GM19099 (cell line): Measurements from ENCODE around the gene CYP19A1.

Experiments
- POLR2A ChIP-seq: IDR thresholded peaks from 3 replicates; pipeline ENCODE4 v1.6.1; 2011; ENCODE audit warnings: low read depth; ENCODE audit not compliant: insufficient read length; ENCODE audit errors: extremely low read depth

The CYP19A1 gene

DNA sequence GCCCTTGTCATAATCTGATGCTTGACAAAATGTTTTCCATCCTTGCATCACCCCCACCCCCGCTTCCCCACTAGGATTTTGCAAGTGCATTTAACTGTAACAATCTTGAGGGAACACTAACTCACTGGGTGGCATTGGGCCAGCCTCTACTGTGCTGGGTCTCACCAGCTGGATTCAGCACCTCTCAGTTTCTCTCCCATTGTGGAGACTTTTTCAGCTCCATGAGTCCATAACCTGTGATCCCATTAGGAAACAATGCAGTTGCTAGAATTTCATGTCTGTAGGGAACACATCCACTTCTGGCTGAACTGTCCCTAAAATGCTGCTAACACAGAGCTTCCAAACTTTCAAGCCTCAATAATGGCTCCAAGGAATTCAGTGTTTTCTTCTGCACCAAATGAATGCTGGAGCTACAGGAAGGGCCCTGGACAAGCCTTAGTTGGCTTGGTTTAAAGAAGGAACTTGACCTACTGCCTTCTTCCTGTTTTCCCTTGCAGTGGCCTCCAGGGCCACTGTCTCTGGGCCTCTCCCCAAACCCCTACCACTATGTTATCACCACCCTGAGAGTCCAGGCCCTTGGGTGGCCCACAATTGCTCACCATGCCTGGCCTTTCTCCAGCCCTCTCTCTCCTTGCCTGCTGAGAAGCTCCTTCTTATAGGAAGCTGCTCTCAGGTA lies 15.6 kb downstream of the CYP19A1 start:
- no peak for TF ChIP-seq POLR2A

DNA sequence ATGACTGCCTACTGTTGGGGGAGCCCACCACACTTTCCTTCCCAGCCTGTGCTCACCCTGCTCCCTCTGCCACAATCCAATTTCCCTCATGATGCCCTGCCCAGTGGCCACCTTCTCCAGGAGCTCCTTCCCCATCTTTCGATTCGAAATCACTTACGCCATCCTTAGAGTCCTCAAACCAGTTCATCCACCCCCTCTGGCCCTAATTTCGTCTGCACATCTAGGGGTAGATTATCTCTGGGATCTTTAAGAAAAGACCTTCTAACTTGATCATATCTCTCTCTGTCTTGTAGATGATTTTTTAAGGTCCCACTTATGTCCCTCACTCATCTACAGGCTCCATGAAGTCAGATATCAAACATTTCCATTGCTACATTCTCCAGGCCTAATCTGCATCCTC lies 17.1 kb downstream of the CYP19A1 start:
- no peak for TF ChIP-seq POLR2A

DNA sequence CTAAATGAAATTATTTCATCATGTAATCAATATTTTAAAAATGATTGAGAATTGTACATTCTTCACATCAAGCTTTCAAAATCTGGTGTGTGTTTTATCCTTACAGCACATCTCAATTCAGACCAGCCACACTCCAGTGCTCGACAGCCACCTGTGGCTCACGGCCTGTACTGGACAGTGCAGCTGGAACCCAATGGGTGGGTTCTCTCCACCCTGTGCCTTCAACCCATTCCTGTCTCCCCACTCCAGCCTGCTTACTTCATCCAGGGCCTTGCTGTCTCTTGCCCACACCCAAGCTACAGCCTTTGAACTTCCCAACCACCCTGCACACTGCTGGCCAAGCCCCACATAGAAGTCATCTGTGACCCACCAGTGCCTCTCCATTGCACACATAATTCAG lies 17.6 kb downstream of the CYP19A1 start:
- TF ChIP-seq POLR2A = no peak

DNA sequence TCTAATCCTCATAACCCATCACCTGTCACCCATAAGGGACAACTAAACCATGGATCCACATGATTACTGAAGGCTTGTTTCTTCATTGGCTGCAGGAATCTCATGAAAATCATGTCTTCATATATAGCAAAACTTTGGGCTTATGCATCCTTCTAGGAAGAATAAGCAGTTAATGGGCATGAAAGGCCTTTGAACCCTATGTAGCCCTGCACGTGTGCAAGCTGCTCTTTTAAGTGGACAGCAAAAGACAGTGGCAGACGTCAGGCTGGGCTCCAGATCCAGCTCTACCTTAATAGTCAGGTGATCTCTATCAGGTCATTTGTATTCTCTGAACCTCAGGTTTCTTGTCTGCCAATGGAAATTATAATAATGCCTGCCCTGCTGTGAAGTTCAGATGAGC lies 18.9 kb downstream of the CYP19A1 start:
- no peak for TF ChIP-seq POLR2A

DNA sequence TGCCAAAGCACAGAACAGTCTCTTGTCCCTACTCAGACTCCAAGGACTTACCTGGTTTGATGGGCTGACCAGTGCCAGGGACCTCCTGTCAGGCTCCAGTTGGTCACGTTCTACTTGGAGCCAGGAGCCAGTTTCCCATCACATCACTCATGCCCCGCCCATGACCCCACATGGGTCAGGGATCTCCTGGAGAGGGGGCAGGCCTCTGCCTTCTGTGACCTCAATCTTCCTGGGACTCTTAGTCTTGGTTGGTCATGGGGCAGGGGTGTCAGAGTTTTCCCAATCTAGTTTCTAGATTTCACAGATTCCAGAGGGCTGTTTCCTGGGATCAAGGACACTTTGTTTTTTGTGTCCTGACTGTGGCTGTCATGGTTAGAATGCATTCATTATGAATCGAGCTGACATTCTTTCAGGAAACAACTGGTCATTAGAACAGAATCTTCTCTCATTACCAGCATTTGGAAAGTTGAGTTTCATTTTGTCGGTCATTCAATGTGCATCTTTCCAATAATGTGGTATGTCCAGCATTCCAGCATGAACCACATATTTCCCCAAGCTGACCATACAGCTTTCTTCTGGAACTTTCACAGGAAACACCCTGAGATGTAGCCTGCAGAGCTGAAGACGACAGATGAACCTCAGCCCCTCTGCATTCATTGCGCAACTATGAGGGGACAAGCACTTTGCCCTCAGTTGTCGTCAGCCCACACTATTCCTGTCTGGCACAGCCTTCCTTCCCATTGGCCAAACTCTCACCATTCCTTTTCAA lies 19.8 kb downstream of the CYP19A1 start:
- TF ChIP-seq POLR2A = no peak

DNA sequence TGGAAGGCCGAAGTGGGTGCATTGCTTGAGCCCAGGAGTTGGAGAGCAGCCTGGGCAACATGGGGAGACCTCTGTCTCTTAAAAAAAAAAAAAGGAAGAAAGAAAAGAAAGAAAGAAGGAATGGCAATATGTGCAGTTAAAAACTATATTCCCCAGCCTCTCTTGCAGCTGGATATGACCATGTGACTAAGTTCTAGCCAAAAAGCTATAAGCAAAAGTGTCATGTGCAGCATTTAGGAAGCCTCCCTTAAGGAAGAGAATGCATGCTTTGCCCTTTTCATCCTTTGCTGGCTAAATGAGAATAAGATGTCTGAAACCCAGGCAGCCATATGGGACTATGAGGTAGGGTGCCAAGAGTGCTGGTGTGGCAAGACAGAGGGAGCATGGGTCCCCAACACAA lies 21.8 kb downstream of the CYP19A1 start:
- no peak for TF ChIP-seq POLR2A

DNA sequence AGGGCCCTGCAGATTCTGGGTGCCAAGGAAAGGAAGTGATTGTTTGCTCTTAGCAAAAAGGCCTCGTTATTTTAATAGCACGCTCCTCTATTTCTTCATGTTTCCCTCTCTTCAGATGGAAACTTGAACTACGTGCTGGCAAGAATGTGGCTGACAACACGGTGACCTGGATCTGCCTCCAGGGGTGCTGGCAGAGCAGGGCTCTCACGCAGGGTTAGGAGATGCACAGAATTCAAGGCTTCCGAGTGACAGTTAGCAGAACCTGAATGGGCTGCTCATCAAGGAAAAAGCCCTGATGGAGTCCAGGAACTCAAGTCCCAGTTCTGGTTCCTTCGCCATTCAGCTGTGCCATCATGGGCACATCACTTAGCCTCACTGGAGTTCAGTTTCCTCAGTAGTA lies 22.7 kb downstream of the CYP19A1 start:
- TF ChIP-seq POLR2A = no peak

DNA sequence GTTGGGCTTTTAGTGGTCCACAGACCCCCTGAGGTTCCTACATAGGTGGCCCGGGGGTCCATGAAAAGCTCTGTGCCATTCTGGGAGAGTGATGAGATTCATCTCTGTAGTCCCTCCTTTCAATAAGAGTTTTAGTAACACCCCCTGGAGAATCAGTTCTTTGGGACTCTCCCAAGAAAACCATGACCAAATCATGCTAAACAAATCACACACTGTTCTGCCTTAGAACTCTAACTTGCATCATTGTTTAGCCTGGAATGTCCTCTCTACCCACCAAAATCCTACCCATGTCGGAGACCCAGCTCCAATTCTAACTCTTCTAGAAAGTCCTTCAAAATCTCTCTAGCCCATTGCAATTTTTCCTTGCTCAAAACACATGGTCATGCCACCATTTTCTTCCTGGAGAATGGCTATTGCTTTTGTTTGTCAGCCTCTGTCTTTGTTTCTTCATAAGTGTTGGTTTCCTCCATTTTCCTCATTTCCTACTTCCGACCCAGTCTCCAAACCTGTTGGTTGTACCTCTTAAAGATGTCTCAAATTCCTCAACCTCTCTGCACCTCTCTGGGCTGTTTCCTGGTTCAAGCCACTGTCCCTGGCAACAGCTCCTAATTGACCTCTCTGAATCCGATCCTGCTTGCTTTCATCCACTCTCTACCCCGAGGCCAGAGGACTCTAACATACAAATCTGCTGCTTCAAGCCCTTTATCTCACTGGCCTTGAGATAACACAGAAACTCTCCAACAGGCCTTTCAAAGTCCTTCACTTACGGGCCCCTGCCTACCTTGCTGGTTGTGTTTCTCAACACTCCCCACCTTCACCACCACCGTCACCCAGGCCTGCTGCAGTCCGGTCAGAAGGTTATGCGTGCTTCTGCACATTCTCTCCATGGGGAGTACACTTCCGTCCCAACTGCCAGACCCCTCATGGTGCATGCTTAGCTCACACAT lies 23.7 kb downstream of the CYP19A1 start:
- no peak for TF ChIP-seq POLR2A

DNA sequence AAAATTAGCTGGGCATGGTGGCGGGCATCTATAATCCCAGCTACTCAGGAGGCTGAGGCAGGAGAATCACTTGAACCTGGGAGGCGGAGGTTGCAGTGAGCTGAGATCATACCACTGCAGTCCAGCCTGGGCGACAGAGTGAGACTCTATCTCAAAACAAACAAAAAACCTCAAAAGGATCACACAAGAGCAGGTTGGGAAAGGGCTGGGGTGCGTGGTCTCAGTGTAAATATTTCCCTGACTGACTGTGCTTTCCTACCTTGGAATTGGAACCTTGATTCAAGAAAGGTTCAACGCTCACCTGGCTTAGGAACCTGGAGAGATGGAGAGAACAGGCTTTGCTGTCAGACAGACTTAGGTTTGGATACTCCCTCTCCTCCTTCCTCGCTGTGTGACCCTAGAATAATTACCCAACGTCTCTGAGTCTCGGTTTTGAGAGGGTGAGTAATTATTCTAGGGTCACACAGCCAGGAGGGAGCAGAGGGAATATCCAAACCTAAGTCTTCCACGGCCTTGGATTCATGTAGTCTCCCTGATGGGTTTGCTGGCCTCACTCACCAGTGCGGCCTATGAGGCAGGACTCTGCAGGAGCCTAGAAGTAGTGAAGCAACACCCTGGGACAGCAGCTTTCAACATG lies 24.6 kb downstream of the CYP19A1 start:
- no peak for TF ChIP-seq POLR2A

DNA sequence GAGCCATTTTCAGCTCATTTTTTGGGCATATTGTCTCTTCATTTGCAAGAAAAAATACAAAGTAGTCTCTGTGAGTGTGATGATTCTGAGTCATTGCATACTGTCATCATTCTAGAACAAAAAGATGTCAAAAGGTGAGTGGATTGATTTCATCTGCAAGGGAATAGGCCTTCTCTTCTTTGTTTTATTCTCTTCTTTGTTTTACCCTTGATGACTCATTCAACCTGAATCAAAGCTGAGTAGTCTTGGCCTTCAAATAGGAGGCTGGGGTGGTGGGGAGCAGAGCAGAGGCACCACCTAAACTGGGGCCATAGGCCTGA lies 25.4 kb downstream of the CYP19A1 start:
- no peak for TF ChIP-seq POLR2A

DNA sequence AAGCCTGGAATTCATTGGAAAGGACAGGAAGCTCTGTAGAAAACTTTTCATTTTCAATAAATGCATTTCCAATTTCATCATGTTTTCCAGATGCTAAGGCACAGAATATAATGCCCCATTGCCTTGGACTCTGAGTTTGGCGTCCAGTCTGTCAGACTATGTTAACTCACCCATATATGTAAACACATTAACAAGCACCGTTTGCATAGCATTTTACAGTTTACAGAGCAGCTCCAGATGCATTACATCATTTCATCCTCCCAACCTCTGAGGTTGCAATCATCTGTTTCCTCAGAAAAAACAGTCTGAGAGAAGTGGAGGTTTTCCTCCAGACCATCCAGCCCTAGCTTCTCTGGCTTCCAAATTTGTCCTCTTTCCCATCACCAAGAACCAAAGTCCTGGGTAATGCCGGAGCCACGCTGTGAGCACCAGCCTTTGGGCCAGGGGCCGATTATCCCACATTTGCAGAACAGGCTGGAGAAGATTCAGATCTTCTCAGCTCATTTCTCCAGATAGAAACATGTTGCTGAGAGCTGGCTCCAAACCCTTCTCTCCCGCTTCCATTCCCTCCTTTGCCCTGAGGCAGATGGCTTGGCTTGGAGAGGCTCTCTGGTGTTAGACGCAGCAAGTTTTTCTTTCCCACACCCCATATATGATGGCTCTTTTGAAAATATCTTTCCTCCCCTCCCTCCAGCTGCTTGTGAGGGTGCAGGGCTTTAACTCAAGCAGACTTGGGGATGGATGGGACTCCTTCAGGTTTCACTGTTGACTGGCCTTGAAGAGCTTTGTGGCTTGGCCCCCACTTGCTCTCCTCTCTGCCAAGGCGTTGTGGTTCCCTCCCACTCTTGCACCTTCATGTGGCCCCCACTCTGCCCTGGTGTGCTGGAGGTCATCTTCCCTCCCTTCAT lies 26.0 kb downstream of the CYP19A1 start:
- no peak for TF ChIP-seq POLR2A

DNA sequence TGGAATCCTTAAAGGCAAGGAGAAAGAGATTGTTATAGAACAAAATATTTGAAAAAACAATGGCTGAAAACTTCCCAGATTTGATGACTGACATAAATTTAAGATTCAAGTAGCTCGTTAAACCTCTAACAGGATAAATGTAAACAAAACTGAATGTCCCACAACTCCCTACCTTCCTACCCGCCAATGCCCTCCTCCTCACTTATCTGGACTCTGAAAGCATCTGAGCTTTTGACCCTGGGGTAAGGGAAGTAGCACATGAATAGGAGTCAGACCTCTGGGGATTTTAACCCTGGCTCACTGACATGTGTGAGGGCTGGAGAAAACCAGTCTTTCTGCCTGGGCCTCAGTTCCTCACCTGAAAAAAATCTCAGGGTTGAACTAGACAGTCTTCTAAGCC lies 26.9 kb downstream of the CYP19A1 start:
- no peak for TF ChIP-seq POLR2A

DNA sequence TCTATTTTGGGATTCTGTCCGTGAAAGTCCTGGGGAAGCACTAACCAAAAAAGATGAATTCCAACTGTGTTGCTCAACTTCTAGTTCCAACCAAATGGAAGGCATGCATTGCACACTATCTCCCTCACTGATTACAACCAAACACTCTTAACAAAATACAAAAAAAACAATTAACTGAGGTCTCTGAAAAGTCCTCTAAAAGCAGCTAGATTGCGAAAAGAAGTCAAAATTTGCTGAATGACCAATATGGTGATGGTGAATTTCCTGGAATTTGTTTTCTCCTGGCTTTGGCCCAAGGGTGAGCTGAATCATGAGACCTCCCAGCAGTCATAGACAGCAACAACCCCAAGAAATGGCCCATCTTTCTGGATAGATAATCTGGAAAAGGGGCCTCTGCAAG lies 28.3 kb downstream of the CYP19A1 start:
- no peak for TF ChIP-seq POLR2A

DNA sequence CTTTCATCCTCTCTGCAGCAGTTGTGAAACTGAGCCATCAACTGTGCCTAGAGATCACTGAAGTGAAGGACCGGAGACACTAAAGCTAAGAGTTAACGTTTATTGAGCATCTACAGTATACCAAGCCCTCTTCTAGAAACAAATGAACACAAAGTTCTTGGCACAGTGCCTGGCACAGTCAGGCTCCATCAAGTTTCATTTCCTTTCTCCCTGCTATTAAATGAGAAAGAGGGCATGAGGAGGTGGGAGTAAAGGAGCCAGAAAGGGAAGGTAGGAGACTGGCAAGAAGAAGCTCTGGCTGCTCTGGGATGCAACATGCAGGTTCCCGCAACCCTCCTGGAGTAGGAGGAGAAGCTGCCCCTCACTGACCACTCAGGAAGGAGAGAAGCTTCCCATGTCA lies 30.6 kb downstream of the CYP19A1 start:
- TF ChIP-seq POLR2A = no peak
